Ammon's horn (tissue), 1 donor: ENCODE results near the gene KRT83.
"Not testable (repeated sequence)": the region's sequence is repeated elsewhere in the genome, so short reads cannot be mapped to it uniquely, and the experiment has no call there.

ENCODE experiments used
- DNase-seq: peaks from one replicate; pipeline ENCODE4 v3.0.0-alpha.2; 2016; ENCODE audit warnings: low spot score

KRT83 gene

GRCh38 chr12:52308806-52309425, 12.3 kb downstream of the KRT83 start:
- DNase-seq = no peak

- DNase-seq = peak; percentile 78
These were observed 13.1 kb downstream of the KRT83 start for GRCh38 chr12:52307836-52308805.

GRCh38 chr12:52306731-52307130, 14.5 kb downstream of the KRT83 start:
- no peak for DNase-seq

GRCh38 chr12:52305921-52306705, 15.1 kb downstream of the KRT83 start:
- no peak for DNase-seq

GRCh38 chr12:52304941-52305411, 16.2 kb downstream of the KRT83 start:
- not testable (repeated sequence) for DNase-seq

GRCh38 chr12:52302242-52302914, 18.8 kb downstream of the KRT83 start:
- not testable (repeated sequence) for DNase-seq

- not testable (repeated sequence) for DNase-seq
These were observed 19.5 kb downstream of the KRT83 start for GRCh38 chr12:52301721-52302120.

- DNase-seq = no peak
These were observed 20.2 kb downstream of the KRT83 start for GRCh38 chr12:52300796-52301691.

GRCh38 chr12:52298677-52299190, 22.5 kb downstream of the KRT83 start:
- no peak for DNase-seq

- DNase-seq = no peak
These were observed 24.5 kb downstream of the KRT83 start for GRCh38 chr12:52296572-52297215.

- no peak for DNase-seq
These were observed 25.5 kb downstream of the KRT83 start for GRCh38 chr12:52295663-52296062.

- DNase-seq = no peak
These were observed 26.4 kb downstream of the KRT83 start for GRCh38 chr12:52294803-52295202.

GRCh38 chr12:52293926-52294325, 27.3 kb downstream of the KRT83 start:
- DNase-seq = no peak

- DNase-seq = no peak
These were observed 29.8 kb downstream of the KRT83 start, which contains the start of gene KRT81 for GRCh38 chr12:52291267-52291935. Gene KRT81 (minus strand): TSS chr12:52291534. CDS start chr12:52291465, 69 bp downstream.

GRCh38 chr12:52290483-52291134, 30.6 kb downstream of the KRT83 start:
- DNase-seq = not testable (repeated sequence)

GRCh38 chr12:52287816-52288805, 33.1 kb downstream of the KRT83 start:
- not testable (repeated sequence) for DNase-seq
